LNCAP (cell line): Measurements from ENCODE around the gene SLC25A31.

Experiments
- TF ChIP-seq, protein P1 (sequence below): fragments of 450-650 bp; IDR thresholded peaks from 2 replicates; pipeline ENCODE4 v1.5.1; 2017; ENCODE audit warnings: mild to moderate bottlenecking

The SLC25A31 gene

GRCh38 chr4:127730142-127730913 lies at the start of gene SLC25A31:
TSS of gene SLC25A31 (plus strand) at chr4:127730400. CDS start at chr4:127730546, 146 bp downstream.
- TF ChIP-seq, protein P1, sequence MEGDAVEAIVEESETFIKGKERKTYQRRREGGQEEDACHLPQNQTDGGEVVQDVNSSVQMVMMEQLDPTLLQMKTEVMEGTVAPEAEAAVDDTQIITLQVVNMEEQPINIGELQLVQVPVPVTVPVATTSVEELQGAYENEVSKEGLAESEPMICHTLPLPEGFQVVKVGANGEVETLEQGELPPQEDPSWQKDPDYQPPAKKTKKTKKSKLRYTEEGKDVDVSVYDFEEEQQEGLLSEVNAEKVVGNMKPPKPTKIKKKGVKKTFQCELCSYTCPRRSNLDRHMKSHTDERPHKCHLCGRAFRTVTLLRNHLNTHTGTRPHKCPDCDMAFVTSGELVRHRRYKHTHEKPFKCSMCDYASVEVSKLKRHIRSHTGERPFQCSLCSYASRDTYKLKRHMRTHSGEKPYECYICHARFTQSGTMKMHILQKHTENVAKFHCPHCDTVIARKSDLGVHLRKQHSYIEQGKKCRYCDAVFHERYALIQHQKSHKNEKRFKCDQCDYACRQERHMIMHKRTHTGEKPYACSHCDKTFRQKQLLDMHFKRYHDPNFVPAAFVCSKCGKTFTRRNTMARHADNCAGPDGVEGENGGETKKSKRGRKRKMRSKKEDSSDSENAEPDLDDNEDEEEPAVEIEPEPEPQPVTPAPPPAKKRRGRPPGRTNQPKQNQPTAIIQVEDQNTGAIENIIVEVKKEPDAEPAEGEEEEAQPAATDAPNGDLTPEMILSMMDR = no peak

DNA sequence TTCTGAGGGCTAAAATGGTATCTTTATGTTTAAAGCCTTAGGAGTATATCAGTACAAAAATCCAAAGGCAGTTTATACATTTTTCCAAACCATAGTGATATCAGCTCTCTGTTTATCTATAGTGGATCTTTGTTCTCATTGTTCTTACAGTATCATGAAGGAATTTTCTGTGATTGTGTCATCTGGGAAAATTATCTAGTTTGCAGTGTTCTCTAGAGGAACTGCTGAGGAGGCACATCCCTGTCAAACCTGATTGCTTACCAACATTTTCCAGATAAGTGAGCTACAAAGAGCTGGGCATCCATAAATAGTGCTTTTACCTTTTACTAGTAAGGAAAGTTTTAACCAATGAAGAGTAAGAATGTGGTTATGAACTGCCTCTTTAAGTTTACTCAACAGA lies 44.9 kb upstream of the SLC25A31 start:
- TF ChIP-seq, protein P1 = no peak

- TF ChIP-seq, protein P1 = no peak
Observed at GRCh38 chr4:127686658-127687057, 43.5 kb upstream of the SLC25A31 start.

GRCh38 chr4:127687580-127687979 lies 42.6 kb upstream of the SLC25A31 start:
- TF ChIP-seq, protein P1 = no peak

GRCh38 chr4:127698789-127699200 lies 31.4 kb upstream of the SLC25A31 start:
- TF ChIP-seq, protein P1 = no peak

DNA sequence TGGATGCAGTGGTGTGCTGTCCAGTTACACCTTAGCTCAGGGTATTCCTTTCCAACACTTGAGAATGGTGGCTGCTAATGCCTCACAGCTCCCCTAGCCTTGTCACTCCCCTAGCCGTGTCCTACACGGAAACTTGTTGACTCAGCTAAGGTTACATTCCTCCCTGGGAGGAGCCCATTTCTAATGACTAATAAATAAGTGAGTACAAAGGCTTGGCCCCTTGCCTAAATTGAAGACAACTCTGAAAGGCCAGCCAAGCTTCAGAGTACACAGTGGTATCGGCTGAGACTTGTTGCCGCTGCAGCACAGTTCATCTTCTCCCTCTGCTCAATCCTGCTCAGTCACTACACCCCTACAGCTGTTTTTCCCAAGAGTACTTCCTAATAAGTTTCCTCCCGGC lies 21.2 kb upstream of the SLC25A31 start:
- TF ChIP-seq, protein P1 = no peak

DNA sequence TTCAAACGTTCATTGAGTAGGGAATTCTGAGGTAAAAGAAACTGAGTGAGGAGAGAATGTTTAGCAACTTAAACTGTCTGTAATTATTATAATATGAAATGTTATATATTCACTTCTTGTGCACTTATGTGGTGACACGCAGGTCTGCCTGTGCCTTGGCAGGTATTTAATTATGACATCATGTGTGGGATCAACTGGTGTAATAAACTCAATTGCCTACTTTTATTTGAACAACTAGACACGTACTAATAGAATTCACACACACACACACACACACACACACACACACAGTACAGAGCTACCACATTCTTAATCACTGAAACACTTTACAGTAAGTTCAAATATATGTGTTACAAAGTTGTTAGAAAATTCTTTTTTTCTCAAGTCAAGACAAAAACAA lies 20.7 kb upstream of the SLC25A31 start:
- TF ChIP-seq, protein P1 = no peak
